Ammon's horn (tissue), 1 donor: ENCODE results near the gene TBC1D12.
"Not testable (repeated sequence)": the region's sequence is repeated elsewhere in the genome, so short reads cannot be mapped to it uniquely, and the experiment has no call there.

Source experiments
- DNase-seq: peaks from one replicate; pipeline ENCODE4 v3.0.0-alpha.2; 2016; ENCODE audit warnings: low spot score

The TBC1D12 gene

GRCh38 chr10:94546049-94546900, 143.9 kb downstream of the TBC1D12 start:
- DNase-seq: no peak

GRCh38 chr10:94546901-94547185, 144.5 kb downstream of the TBC1D12 start:
- DNase-seq: no peak

GRCh38 chr10:94549221-94549620, 146.9 kb downstream of the TBC1D12 start:
- no peak for DNase-seq

GRCh38 chr10:94567714-94568307, 165.5 kb downstream of the TBC1D12 start:
- not testable (repeated sequence) for DNase-seq

- no peak for DNase-seq
These were observed 168.7 kb downstream of the TBC1D12 start for GRCh38 chr10:94571081-94571480.

GRCh38 chr10:94571528-94571927, 169.2 kb downstream of the TBC1D12 start:
- DNase-seq: no peak

GRCh38 chr10:94578790-94579189, 176.4 kb downstream of the TBC1D12 start:
- DNase-seq: no peak

GRCh38 chr10:94583124-94583523, 180.8 kb downstream of the TBC1D12 start:
- DNase-seq: no peak
